ENCODE measurements around the gene C20orf204. TPM values are rescaled to one million over a fixed set of nuclear protein-coding genes. Genes with fewer than 3 reads are reported as not detected.

The C20orf204 gene
- total and polyA plus RNA-seq, 10 of the 15 experiments (the other 5 are each of a cell fraction or from before 2014, with no cell fraction given), result 0.24 to 56.0 (median 12.4) TPM

DNA sequence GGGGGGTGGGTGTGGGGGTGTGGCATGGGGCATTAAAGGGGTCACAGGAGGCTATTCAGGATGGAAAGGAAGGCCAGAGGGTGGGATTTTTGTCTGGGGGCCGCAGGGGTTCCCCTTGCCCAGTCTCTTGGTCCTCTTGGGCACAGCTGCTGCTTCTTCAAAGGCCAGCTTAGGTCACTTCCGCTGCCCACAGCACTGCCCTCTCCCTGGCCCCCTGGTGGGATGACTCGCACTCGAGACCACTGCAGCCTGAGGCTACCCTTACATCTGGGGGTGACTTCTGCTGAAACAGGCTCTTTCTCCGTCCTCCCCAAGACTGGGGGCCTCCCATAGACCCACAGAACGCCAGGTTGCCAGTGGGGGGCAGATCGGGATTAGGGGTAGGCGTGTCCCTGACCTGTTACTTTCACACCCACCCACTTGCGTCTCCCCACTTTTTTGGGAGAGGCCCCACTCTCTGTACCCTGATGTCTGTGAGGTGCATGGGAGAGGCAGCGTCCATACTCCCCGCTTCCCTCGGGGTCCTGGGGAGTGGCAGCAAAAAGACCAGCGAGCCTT is 46.9 kb downstream of the C20orf204 start:
- intact Hi-C loops (cut with micrococcal nuclease; ENCODE audit: unreplicated experiment), result loop anchor here (1.0 kb wide), 1 partner anchor 37 kb away; no protein-coding TSS in a partner anchor
- Histone ChIP-seq H3K9me3 (replicated peaks; ENCODE audit: control insufficient read depth, insufficient read depth, low read length) (peaks cover 6% of the 10 kb centered on the region; the same call in 1 of the 3 replicates), H4K20me1 (ENCODE audit: control insufficient read depth, insufficient read depth) (no peaks in the 10 kb centered on the region), H3K4me1 (ENCODE audit: control insufficient read depth, insufficient read depth, low read length) (peaks cover 14% of the 10 kb centered on the region), H3K9ac (ENCODE audit: control insufficient read depth, insufficient read depth, low read length) (no peak overlapping the region), H3K36me3 (ENCODE audit: control insufficient read depth in 2 of 2, insufficient read depth in 2 of 2, low read length in 1 of 2) (no peaks in the 10 kb centered on the region), H2AFZ (ENCODE audit: control insufficient read depth, low read depth, low read length) (peak overlapping the region; percentile 21; the same call in 1 of the 2 replicates), H3K27ac (ENCODE audit: control insufficient read depth, insufficient read depth) (no peak overlapping the region), H3K27me3 (replicated peaks in 1 of 2; ENCODE audit: control insufficient read depth in 2 of 2, insufficient read depth in 2 of 2, low read length in 1 of 2) (peaks cover 2 to 7% of the 10 kb centered on the region in 2 experiments; a peak in 2 of 4 replicates), H3K79me2 (ENCODE audit: control insufficient read depth, insufficient read depth, low read length) (peaks cover 11% of the 10 kb centered on the region), H3K4me3 (peak overlapping the region; percentile 57; the same call in 1 of the 2 replicates), H3K4me2 (ENCODE audit: control insufficient read depth, insufficient read depth) (peak overlapping the region; percentile 79)
- RAD21 ChIA-PET (ENCODE audit: unreplicated experiment), result interaction anchor here (0.5 to 6.7 kb wide), 11 partner anchors 17 to 103 kb away, joined by 3 to 67 read pairs (median 5); partner anchors contain the start of genes SAMD10 and TCEA2
- DNase-seq (ENCODE audit: low read depth, low spot score) (no peak), ATAC-seq (no peak), FAIRE-seq (no peak)
- BruUV-seq (replicated peaks), result no TSS peak
- POLR2A ChIA-PET, result interaction anchor here (2.4 kb wide), 1 partner anchor 38 kb away, joined by 12 read pairs; no protein-coding TSS in a partner anchor
- TF ChIP-seq PAX8 (IDR thresholded peaks at IDR 0.05), result no peak
- no peak for TF ChIP-seq SMAD5 (IDR thresholded peaks at IDR 0.05; ENCODE audit: low read depth)
- TF ChIP-seq, protein P1, sequence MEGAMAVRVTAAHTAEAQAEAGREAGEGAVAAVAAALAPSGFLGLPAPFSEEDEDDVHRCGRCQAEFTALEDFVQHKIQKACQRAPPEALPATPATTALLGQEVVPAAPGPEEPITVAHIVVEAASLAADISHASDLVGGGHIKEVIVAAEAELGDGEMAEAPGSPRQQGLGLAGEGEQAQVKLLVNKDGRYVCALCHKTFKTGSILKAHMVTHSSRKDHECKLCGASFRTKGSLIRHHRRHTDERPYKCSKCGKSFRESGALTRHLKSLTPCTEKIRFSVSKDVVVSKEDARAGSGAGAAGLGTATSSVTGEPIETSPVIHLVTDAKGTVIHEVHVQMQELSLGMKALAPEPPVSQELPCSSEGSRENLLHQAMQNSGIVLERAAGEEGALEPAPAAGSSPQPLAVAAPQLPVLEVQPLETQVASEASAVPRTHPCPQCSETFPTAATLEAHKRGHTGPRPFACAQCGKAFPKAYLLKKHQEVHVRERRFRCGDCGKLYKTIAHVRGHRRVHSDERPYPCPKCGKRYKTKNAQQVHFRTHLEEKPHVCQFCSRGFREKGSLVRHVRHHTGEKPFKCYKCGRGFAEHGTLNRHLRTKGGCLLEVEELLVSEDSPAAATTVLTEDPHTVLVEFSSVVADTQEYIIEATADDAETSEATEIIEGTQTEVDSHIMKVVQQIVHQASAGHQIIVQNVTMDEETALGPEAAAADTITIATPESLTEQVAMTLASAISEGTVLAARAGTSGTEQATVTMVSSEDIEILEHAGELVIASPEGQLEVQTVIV (IDR thresholded peaks at IDR 0.05; ENCODE audit: borderline replicate concordance, partially characterized antibody), result no peak
- no peak for TF ChIP-seq IKZF1 (conservative IDR thresholded peaks at IDR 0.05)
- TF ChIP-seq, protein P2, sequence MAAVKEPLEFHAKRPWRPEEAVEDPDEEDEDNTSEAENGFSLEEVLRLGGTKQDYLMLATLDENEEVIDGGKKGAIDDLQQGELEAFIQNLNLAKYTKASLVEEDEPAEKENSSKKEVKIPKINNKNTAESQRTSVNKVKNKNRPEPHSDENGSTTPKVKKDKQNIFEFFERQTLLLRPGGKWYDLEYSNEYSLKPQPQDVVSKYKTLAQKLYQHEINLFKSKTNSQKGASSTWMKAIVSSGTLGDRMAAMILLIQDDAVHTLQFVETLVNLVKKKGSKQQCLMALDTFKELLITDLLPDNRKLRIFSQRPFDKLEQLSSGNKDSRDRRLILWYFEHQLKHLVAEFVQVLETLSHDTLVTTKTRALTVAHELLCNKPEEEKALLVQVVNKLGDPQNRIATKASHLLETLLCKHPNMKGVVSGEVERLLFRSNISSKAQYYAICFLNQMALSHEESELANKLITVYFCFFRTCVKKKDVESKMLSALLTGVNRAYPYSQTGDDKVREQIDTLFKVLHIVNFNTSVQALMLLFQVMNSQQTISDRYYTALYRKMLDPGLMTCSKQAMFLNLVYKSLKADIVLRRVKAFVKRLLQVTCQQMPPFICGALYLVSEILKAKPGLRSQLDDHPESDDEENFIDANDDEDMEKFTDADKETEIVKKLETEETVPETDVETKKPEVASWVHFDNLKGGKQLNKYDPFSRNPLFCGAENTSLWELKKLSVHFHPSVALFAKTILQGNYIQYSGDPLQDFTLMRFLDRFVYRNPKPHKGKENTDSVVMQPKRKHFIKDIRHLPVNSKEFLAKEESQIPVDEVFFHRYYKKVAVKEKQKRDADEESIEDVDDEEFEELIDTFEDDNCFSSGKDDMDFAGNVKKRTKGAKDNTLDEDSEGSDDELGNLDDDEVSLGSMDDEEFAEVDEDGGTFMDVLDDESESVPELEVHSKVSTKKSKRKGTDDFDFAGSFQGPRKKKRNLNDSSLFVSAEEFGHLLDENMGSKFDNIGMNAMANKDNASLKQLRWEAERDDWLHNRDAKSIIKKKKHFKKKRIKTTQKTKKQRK (IDR thresholded peaks at IDR 0.05; ENCODE audit: low read depth, low read length), result no peak
- TF ChIP-seq GATAD2B (conservative IDR thresholded peaks at IDR 0.05; ENCODE audit: low read depth), result no peak; the same call in 1 of the 2 replicates
- CTCF ChIA-PET, result interaction anchor here (0.7 to 3.5 kb wide), 7 partner anchors 17 to 55 kb away, joined by 3 to 65 read pairs (median 7); partner anchors contain the start of gene NPBWR2
- 14% methylated on average over 13 of the region's 13 CpGs for WGBS (ENCODE audit: insufficient coverage, insufficient replicate concordance, low lambda C conversion rate, missing lambda C conversion rate)
- in situ Hi-C loops (cut with MboI), result no loop called here
- SMC1A ChIA-PET (ENCODE audit: uncharacterized antibody, unreplicated experiment), result interaction anchor here (0.8 to 1.9 kb wide), 5 partner anchors 27 to 39 kb away, joined by 3 to 13 read pairs (median 4); no protein-coding TSS in a partner anchor

Measured in GM12878 (cell line).